ENCODE results near the gene PIM3. TPM values are rescaled to one million over a fixed set of nuclear protein-coding genes. Genes with fewer than 3 reads are reported as not detected.

PIM3 gene
- total and polyA plus RNA-seq, 2 of the 8 experiments (the other 6 are each of a cell fraction or from before 2014, with no cell fraction given) = 22.6 to 30.0 TPM

- TF ChIP-seq USF2 (IDR thresholded peaks at IDR 0.05; ENCODE audit: low read length) = no peak
Observed at GRCh38 chr22:49966774-49967705, 6.5 kb downstream of the PIM3 start (continued).

All from H1 (cell line).